Measurements from ENCODE around the gene TECTB.

The TECTB gene

GRCh38 chr10:112275512-112276245 is 7.5 kb upstream of the TECTB start:
- no peak for DNase-seq

GRCh38 chr10:112278871-112279270 is 4.3 kb upstream of the TECTB start:
- DNase-seq, result no peak

GRCh38 chr10:112279433-112279832 is 3.8 kb upstream of the TECTB start:
- DNase-seq, result no peak

GRCh38 chr10:112280205-112280921 is 2.8 kb upstream of the TECTB start:
- no peak for DNase-seq

GRCh38 chr10:112282086-112282485 is 1.1 kb upstream of the TECTB start:
- DNase-seq, result no peak

GRCh38 chr10:112286837-112287818 is 3.9 kb downstream of the TECTB start:
- DNase-seq, result no peak

GRCh38 chr10:112287844-112288243 is 4.6 kb downstream of the TECTB start:
- DNase-seq, result no peak

- DNase-seq, result no peak
Measured at GRCh38 chr10:112288486-112288885, 5.3 kb downstream of the TECTB start.

GRCh38 chr10:112289373-112290053 is 6.3 kb downstream of the TECTB start:
- no peak for DNase-seq

- DNase-seq, result no peak
Measured at GRCh38 chr10:112290054-112290373, 6.8 kb downstream of the TECTB start.

GRCh38 chr10:112294169-112294568 is 11.0 kb downstream of the TECTB start:
- no peak for DNase-seq

- DNase-seq, result no peak
Measured at GRCh38 chr10:112295853-112296830, 12.9 kb downstream of the TECTB start.

GRCh38 chr10:112296908-112297331 is 13.7 kb downstream of the TECTB start:
- DNase-seq, result no peak

GRCh38 chr10:112298581-112298980 is 15.4 kb downstream of the TECTB start:
- DNase-seq, result no peak

GRCh38 chr10:112299456-112299855 is 16.3 kb downstream of the TECTB start:
- no peak for DNase-seq

GRCh38 chr10:112302335-112302734 is 19.1 kb downstream of the TECTB start:
- no peak for DNase-seq

- DNase-seq, result no peak
Measured at GRCh38 chr10:112303528-112303927, 20.3 kb downstream of the TECTB start.

GRCh38 chr10:112304267-112304859 is 21.2 kb downstream of the TECTB start:
- DNase-seq, result no peak

GRCh38 chr10:112307358-112308124 is 24.3 kb downstream of the TECTB start:
- peak; percentile 24 to 39 for DNase-seq

GRCh38 chr10:112308125-112308502 is 24.9 kb downstream of the TECTB start:
- no peak for DNase-seq
